H1 (cell line): ENCODE measurements around the gene TTC28. TPM values are rescaled to one million over a fixed set of nuclear protein-coding genes. Genes with fewer than 3 reads are reported as not detected.

Experiments
- CTCF ChIA-PET: fragments of 300-600 bp; sonication (Branson Sonifier 250); formaldehyde crosslinking; loops from one replicate; lab custom pipeline; 2021; ENCODE audit not compliant: partially characterized antibody; lab: Charles Lee
- POLR2A ChIA-PET: fragments of 300-600 bp; sonication (Branson Sonifier 250); formaldehyde crosslinking; loops from one replicate; lab custom pipeline; 2021; ENCODE audit warnings: inconsistent platforms; ENCODE audit not compliant: partially characterized antibody; lab: Charles Lee
- DNase-seq, 2 experiments: peaks; one replicate each; pipeline versions ENCODE4 v3.0.0 to v3.0.0-alpha.2; 2010 to 2022; ENCODE audit warnings: low spot score in 2 of 2, low read depth in 1 of 2, mixed read lengths in 1 of 2
- FAIRE-seq: peaks from 2 replicates; lab custom pipeline; 2011; peaks lifted over from hg19 to GRCh38; lab: Jason Lieb, UNC
- H2AFZ ChIP-seq: 2 replicates; pipeline ENCODE4 v1.8.1; 2012; ENCODE audit warnings: low read length, inconsistent platforms
- H2AK5ac ChIP-seq: 2 replicates; pipeline ENCODE4 v1.6.1; 2013; ENCODE audit warnings: low read depth, low read length
- H2BK120ac ChIP-seq: replicated peaks from 2 replicates; pipeline ENCODE3; 2013; ENCODE audit warnings: low read depth, low read length, inconsistent platforms
- H2BK12ac ChIP-seq: 2 replicates; pipeline ENCODE4 v1.6.1; 2013; ENCODE audit warnings: low read depth, low read length
- H2BK15ac ChIP-seq: 2 replicates; pipeline ENCODE4 v1.6.1; 2013; ENCODE audit warnings: low read length
- H2BK20ac ChIP-seq: 2 replicates; pipeline ENCODE4 v1.6.1; 2013; ENCODE audit warnings: low read length
- H2BK5ac ChIP-seq: 2 replicates; pipeline ENCODE4 v1.6.1; 2013; ENCODE audit warnings: low read depth, low read length
- H3K14ac ChIP-seq: 2 replicates; pipeline ENCODE4 v1.6.1; 2013; ENCODE audit warnings: inconsistent platforms; ENCODE audit not compliant: insufficient read length
- H3K18ac ChIP-seq: 2 replicates; pipeline ENCODE4 v1.6.1; 2013; ENCODE audit warnings: low read length; ENCODE audit errors: extremely low read depth
- H3K23ac ChIP-seq: 2 replicates; pipeline ENCODE4 v1.6.1; 2013; ENCODE audit warnings: inconsistent platforms; ENCODE audit not compliant: insufficient read length
- H3K23me2 ChIP-seq: 2 replicates; pipeline ENCODE4 v1.6.1; 2013; ENCODE audit warnings: low read depth, low read length
- H3K27ac ChIP-seq: 2 replicates; pipeline ENCODE4 v1.6.1; 2011; ENCODE audit warnings: low read depth, low read length, inconsistent platforms
- H3K27me3 ChIP-seq, 4 experiments: replicated peaks in 1 of 4; 1 replicate in 1 of 4; 2 replicates in 3 of 4; pipeline versions ENCODE4 v1.6.1 to v1.8.1; 2011 to 2013; ENCODE audit warnings: low read length in 3 of 4, mild to moderate bottlenecking in 3 of 4, inconsistent platforms in 2 of 4, mixed read lengths in 2 of 4, moderate library complexity in 1 of 4; ENCODE audit not compliant: control insufficient read depth in 3 of 4, insufficient read depth in 3 of 4; ENCODE audit errors: extremely low read depth in 1 of 4
- H3K36me3 ChIP-seq, 4 experiments: 2 replicates each; pipeline versions ENCODE4 v1.6.1 to v1.8.1; 2011 to 2013; ENCODE audit warnings: mild to moderate bottlenecking in 4 of 4, low read length in 3 of 4, moderate library complexity in 2 of 4, control low read depth in 1 of 4, inconsistent platforms in 1 of 4; ENCODE audit not compliant: insufficient read depth in 4 of 4, control insufficient read depth in 2 of 4
- H3K4ac ChIP-seq: replicated peaks from 2 replicates; pipeline ENCODE3; 2013; ENCODE audit warnings: low read length, low read depth, mixed read lengths, inconsistent platforms; ENCODE audit not compliant: insufficient read length
- H3K4me1 ChIP-seq, 4 experiments: replicated peaks in 1 of 4; 1 replicate in 1 of 4; 2 replicates in 3 of 4; pipeline versions ENCODE4 v1.6.1 to v1.8.1; 2011 to 2013; ENCODE audit warnings: low read length in 3 of 4, inconsistent platforms in 2 of 4, mixed read lengths in 1 of 4; ENCODE audit not compliant: insufficient read depth in 4 of 4, control insufficient read depth in 3 of 4
- H3K4me2 ChIP-seq, 2 experiments: 2 replicates each; pipeline versions ENCODE4 v1.6.1 to v1.8.1; 2011 to 2013; ENCODE audit warnings: low read depth in 2 of 2, low read length in 2 of 2, control low read depth in 1 of 2, inconsistent platforms in 1 of 2, mild to moderate bottlenecking in 1 of 2; ENCODE audit not compliant: insufficient read depth in 1 of 2
- H3K4me3 ChIP-seq, 4 experiments: fragments of 200-600, 300-600 bp in 1 of 4; sonication (generic), shearing (Covaris generic), sonication (Bioruptor Twin) in 1 of 4; 2 replicates each; pipeline versions ENCODE4 v1.5.1 to v1.8.1; 2011 to 2016; ENCODE audit warnings: low read length in 4 of 4, low read depth in 3 of 4, control low read depth in 2 of 4, inconsistent platforms in 2 of 4, mild to moderate bottlenecking in 2 of 4, mixed read lengths in 1 of 4, moderate library complexity in 1 of 4; ENCODE audit not compliant: insufficient read depth in 2 of 4; ENCODE audit errors: extremely low read depth in 1 of 4
- H3K56ac ChIP-seq: replicated peaks from 2 replicates; pipeline ENCODE3; 2013; ENCODE audit warnings: low read depth, mild to moderate bottlenecking, mixed read lengths, low read length, inconsistent platforms; ENCODE audit not compliant: insufficient read length
- H3K79me1 ChIP-seq: 2 replicates; pipeline ENCODE4 v1.6.1; 2013; ENCODE audit warnings: low read depth, low read length, control low read depth
- H3K79me2 ChIP-seq, 2 experiments: 2 replicates each; pipeline versions ENCODE4 v1.6.1 to v1.8.1; 2012 to 2013; ENCODE audit warnings: low read length in 2 of 2, mild to moderate bottlenecking in 2 of 2, inconsistent platforms in 1 of 2; ENCODE audit not compliant: insufficient read depth in 2 of 2, control insufficient read depth in 1 of 2
- H3K9ac ChIP-seq, 4 experiments: replicated peaks in 1 of 4; 1 replicate in 1 of 4; 2 replicates in 3 of 4; pipeline versions ENCODE4 v1.6.1 to v1.8.1; 2011 to 2013; ENCODE audit warnings: low read depth in 3 of 4, low read length in 3 of 4, control low read depth in 2 of 4, mild to moderate bottlenecking in 2 of 4, moderate library complexity in 2 of 4, inconsistent platforms in 1 of 4; ENCODE audit errors: extremely low read depth in 1 of 4
- H3K9me3 ChIP-seq, 2 experiments: 2 replicates each; pipeline versions ENCODE4 v1.6.1 to v1.8.1; 2012 to 2013; ENCODE audit warnings: mild to moderate bottlenecking in 2 of 2, moderate library complexity in 2 of 2, control low read depth in 1 of 2, inconsistent platforms in 1 of 2, low read depth in 1 of 2, low read length in 1 of 2, mixed read lengths in 1 of 2; ENCODE audit not compliant: insufficient read depth in 2 of 2
- H4K20me1 ChIP-seq, 2 experiments: replicated peaks in 1 of 2; 2 replicates each; pipeline versions ENCODE3 to v1.8.1; 2011 to 2013; ENCODE audit warnings: inconsistent platforms in 2 of 2, low read length in 2 of 2, mild to moderate bottlenecking in 1 of 2; ENCODE audit not compliant: insufficient read depth in 2 of 2, control insufficient read depth in 1 of 2
- H4K5ac ChIP-seq: 2 replicates; pipeline ENCODE4 v1.6.1; 2013; ENCODE audit warnings: low read length, low read depth, mixed read lengths, inconsistent platforms; ENCODE audit not compliant: insufficient read length
- H4K8ac ChIP-seq: 2 replicates; pipeline ENCODE4 v1.8.0; 2013; ENCODE audit warnings: mild to moderate bottlenecking, moderate library complexity, low read length, inconsistent platforms; ENCODE audit not compliant: insufficient read depth; ENCODE audit errors: extremely low read depth
- H4K91ac ChIP-seq: replicated peaks from 2 replicates; pipeline ENCODE3; 2013; ENCODE audit warnings: low read length, mixed read lengths, inconsistent platforms; ENCODE audit not compliant: insufficient read length
- EGR1 ChIP-seq: IDR thresholded peaks from 2 replicates; pipeline ENCODE4 v1.6.1; 2011; ENCODE audit warnings: low read depth, low read length, borderline replicate concordance
- SIN3A ChIP-seq, 2 experiments: IDR thresholded peaks in 1 of 2; conservative IDR thresholded peaks in 1 of 2; 2 replicates each; pipeline ENCODE4 v1.6.1; 2011 to 2012; ENCODE audit warnings: low read length in 2 of 2, improper control_type of control experiment in 1 of 2, low read depth in 1 of 2, mild to moderate bottlenecking in 1 of 2
- polyA plus RNA-seq, 7 experiments: library from polyadenylated mRNA; depleted of rRNA in 3 of 7; stranded (reverse) in 5 of 7; unstranded in 2 of 7; fragments of >200 nt in 5 of 7; fragments of 200-250 nt in 2 of 7; gene quantifications; 1 replicate in 5 of 7; 2 replicates in 1 of 7; 4 replicates in 1 of 7; pipeline versions ENCODE4 v1.2.1 to v1.2.3, GENCODE V29; 2011 to 2013; ENCODE audit warnings: missing spikeins in 2 of 7, mixed read lengths in 2 of 7
- total RNA-seq: library from RNA; stranded (reverse); fragmentation: NEBNext Ultra II Directional; extraction: Animal tissue kit (Norgen Biotek cat#: 25700); gene quantifications from 2 replicates; pipeline ENCODE4 v1.2.1, GENCODE V29; 2021

TTC28 gene
- total and polyA plus RNA-seq, 2 of the 8 experiments (the other 6 are each of a cell fraction or from before 2014, with no cell fraction given) = 2.6 to 12.6 TPM

GRCh38 chr22:28710107-28710506, 30.5 kb upstream of the TTC28 start:
- Histone ChIP-seq H3K79me2 (no peaks in the 10 kb centered on the region), H3K27ac (no peak overlapping the region), H2BK5ac (no peak overlapping the region), H2BK12ac (no peak overlapping the region), H3K9ac (no peak overlapping the region), H3K14ac (no peak overlapping the region), H3K18ac (no peak overlapping the region), H3K79me1 (no peaks in the 10 kb centered on the region), H3K4ac (no peak overlapping the region), H3K23ac (no peak overlapping the region), H3K9me3 (no peaks in the 10 kb centered on the region), H3K4me1 (no peaks in the 10 kb centered on the region), H3K4me3 (no peak overlapping the region), H2AK5ac (no peak overlapping the region), H3K23me2 (no peaks in the 10 kb centered on the region), H3K4me2 (no peak overlapping the region), H4K91ac (no peak overlapping the region), H4K8ac (no peak overlapping the region), H3K56ac (no peak overlapping the region), H3K27me3 (no peaks in the 10 kb centered on the region), H2AFZ (no peak overlapping the region), H4K20me1 (peaks cover 0 to 2% of the 10 kb centered on the region in 2 experiments), H2BK15ac (no peak overlapping the region), H2BK20ac (no peak overlapping the region), H3K36me3 (peaks cover 0 to 44% (median 21%) of the 10 kb centered on the region in 4 experiments; a peak in 7 of 8 replicates), H4K5ac (no peak overlapping the region), H2BK120ac (no peak overlapping the region)
- no peak for DNase-seq
- no peak for TF ChIP-seq SIN3A (conservative IDR thresholded peaks at IDR 0.05 in 1 of 2, IDR thresholded peaks at IDR 0.05 in 1 of 2; ENCODE audit: low read depth in 1 of 2, low read length in 2 of 2)
- no peak for TF ChIP-seq EGR1
- no peak for FAIRE-seq
- ChIA-PET POLR2A (interaction anchor here (1.4 kb wide), 1 partner anchor 20 kb away, joined by 3 read pairs; no protein-coding TSS in a partner anchor), CTCF (interaction anchor here (0.8 kb wide), 1 partner anchor 535 kb away, joined by 4 read pairs; no protein-coding TSS in a partner anchor)
